Activated T-cell treated with anti-CD3 and anti-CD28 coated beads, Interleukin-2, amount 50 U/mL, for 4 hours (primary cell): ENCODE measurements around the gene IMMP2L. TPM values are rescaled to one million over a fixed set of nuclear protein-coding genes. Genes with fewer than 3 reads are reported as not detected.

Experiments
- ATAC-seq, 2 donors: fragments of 200-7000 bp; cut with Tn5 transposase; one replicate each; pipeline ENCODE4 v1.10.0; 2021
- DNase-seq: peaks from one replicate; pipeline ENCODE4 v3.0.0-alpha.2; 2020
- H3K27me3 Mint-ChIP-seq: one replicate; pipeline ENCODE4 v1.8.0; 2021; ENCODE audit warnings: low read depth, mixed read lengths
- H3K36me3 Mint-ChIP-seq: one replicate; pipeline ENCODE4 v1.8.0; 2022; ENCODE audit warnings: mixed read lengths; ENCODE audit not compliant: insufficient read depth
- H3K4me1 Mint-ChIP-seq: one replicate; pipeline ENCODE4 v1.8.0; 2021; ENCODE audit warnings: low read depth, mixed read lengths
- H3K4me3 Mint-ChIP-seq: one replicate; pipeline ENCODE4 v1.8.0; 2021; ENCODE audit warnings: mild to moderate bottlenecking, moderate library complexity, mixed read lengths
- H3K9me3 Mint-ChIP-seq: one replicate; pipeline ENCODE4 v1.8.0; 2021; ENCODE audit warnings: mixed read lengths
- total RNA-seq, 3 donors: library from RNA; stranded (reverse); gene quantifications; one replicate each; pipeline ENCODE4 v1.2.1, GENCODE V29; 2021

The IMMP2L gene
- total RNA-seq, 3 donors from 2014 or later: 18.7 to 22.9 (median 19.2) TPM

GRCh38 chr7:110875346-110875745, 686.9 kb downstream of the IMMP2L start:
- no peaks in the 10 kb centered on the region for H3K27me3 Mint-ChIP-seq
- no peak overlapping the region for H3K4me3 Mint-ChIP-seq
- H3K4me1 Mint-ChIP-seq: no peaks in the 10 kb centered on the region
- no peaks in the 10 kb centered on the region for H3K9me3 Mint-ChIP-seq
- ATAC-seq (no peak), DNase-seq (no peak)
- H3K36me3 Mint-ChIP-seq: no peaks in the 10 kb centered on the region

GRCh38 chr7:110871856-110872255, 690.4 kb downstream of the IMMP2L start:
- ATAC-seq (no peak), DNase-seq (no peak)
- H3K9me3 Mint-ChIP-seq: peaks cover 3% of the 10 kb centered on the region
- no peak overlapping the region for H3K4me3 Mint-ChIP-seq
- no peaks in the 10 kb centered on the region for H3K4me1 Mint-ChIP-seq
- no peaks in the 10 kb centered on the region for H3K27me3 Mint-ChIP-seq
- H3K36me3 Mint-ChIP-seq: peaks cover 2% of the 10 kb centered on the region

DNA sequence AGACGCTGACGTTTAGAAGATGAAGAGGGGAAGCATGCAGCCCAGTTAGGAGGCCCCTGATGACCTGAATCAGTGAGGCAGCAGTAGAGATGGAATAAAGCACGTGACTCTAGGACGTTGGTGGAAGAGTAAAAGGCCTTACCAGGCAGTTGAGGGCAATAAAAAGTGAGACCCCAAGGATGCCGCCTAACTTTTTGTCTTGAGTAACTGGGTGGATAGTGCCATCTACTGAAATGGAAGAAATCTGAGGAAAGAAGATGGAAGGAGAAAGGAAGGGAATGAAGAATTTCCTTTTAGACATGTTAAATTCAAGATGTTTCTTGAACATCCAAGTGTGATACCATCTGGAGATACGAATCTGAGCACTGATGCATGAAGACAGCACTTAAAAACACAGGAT, 691.4 kb downstream of the IMMP2L start:
- no peak for ATAC-seq
- Mint-ChIP-seq H3K4me3 (no peak overlapping the region), H3K36me3 (peaks cover 4% of the 10 kb centered on the region), H3K4me1 (no peaks in the 10 kb centered on the region), H3K27me3 (no peaks in the 10 kb centered on the region), H3K9me3 (peaks cover 7% of the 10 kb centered on the region)
- no peak for DNase-seq

DNA sequence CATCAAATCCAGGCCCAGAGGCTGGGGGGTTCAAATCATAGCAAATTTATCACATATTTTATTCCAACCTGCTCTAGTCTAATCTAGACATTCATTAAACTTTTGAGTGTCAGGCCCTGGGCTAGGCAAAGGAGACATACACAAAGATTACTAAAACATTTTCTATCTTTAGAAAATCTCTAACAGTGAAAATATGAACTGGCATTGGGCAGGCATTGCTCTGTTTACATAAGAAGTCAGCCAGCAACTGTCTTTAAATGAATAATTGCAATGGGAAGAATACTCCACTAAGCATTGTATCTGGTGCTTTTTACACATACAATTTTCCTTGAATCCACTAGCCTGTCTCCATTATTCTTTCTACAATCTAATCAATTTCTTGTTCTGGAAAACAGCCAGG, 693.8 kb downstream of the IMMP2L start:
- no peak for ATAC-seq
- no peaks in the 10 kb centered on the region for H3K27me3 Mint-ChIP-seq
- peaks cover 5% of the 10 kb centered on the region for H3K36me3 Mint-ChIP-seq
- H3K4me1 Mint-ChIP-seq: no peaks in the 10 kb centered on the region
- peaks cover 8% of the 10 kb centered on the region for H3K9me3 Mint-ChIP-seq
- H3K4me3 Mint-ChIP-seq: no peak overlapping the region
- no peak for DNase-seq

DNA sequence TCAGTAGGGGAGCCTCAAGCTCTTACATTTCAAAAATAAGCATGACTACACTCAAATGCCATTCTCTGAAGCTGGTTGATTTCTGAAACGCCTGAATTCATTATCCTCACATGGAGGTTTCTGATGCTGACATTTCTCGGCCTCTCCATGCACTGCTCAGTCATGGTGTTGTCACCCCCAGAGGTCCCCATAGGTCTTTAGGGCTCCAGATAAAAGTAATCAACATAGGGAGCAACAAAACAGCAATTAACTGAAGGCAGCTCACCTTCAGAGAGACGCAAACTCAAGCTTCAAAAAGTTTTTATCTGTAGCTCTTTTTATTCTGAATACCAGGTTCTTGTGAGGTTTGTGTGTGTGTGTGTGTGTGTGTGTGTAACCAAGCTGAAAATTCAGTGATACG, 694.5 kb downstream of the IMMP2L start:
- ATAC-seq: no peak
- no peaks in the 10 kb centered on the region for H3K4me1 Mint-ChIP-seq
- no peak overlapping the region for H3K4me3 Mint-ChIP-seq
- DNase-seq: no peak
- H3K36me3 Mint-ChIP-seq: peaks cover 5% of the 10 kb centered on the region
- H3K9me3 Mint-ChIP-seq: peaks cover 8% of the 10 kb centered on the region
- no peaks in the 10 kb centered on the region for H3K27me3 Mint-ChIP-seq

DNA sequence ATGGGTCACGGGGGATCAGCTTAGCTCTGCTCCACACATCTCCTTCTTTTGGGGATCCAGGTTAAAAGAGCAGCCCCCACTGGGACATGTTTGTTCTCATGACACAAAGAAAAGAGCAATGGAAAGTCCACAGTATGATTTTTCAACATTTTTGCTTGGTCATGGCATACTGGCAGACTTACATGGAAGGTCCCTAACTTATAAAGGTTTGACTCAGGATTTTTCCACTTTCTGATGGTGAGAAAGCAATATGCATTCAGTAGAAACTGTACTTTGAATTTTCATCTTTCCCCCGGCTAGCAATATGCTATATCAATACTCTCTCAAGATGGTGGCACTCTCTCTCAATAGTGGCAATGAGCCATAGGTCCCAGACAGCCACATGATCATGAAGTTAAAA, 699.0 kb downstream of the IMMP2L start:
- no peak overlapping the region for H3K4me3 Mint-ChIP-seq
- peaks cover 8% of the 10 kb centered on the region for H3K9me3 Mint-ChIP-seq
- no peaks in the 10 kb centered on the region for H3K27me3 Mint-ChIP-seq
- ATAC-seq: no peak
- DNase-seq: no peak
- peaks cover 5% of the 10 kb centered on the region for H3K36me3 Mint-ChIP-seq
- no peaks in the 10 kb centered on the region for H3K4me1 Mint-ChIP-seq

- Mint-ChIP-seq H3K4me3 (no peak overlapping the region), H3K27me3 (no peaks in the 10 kb centered on the region), H3K9me3 (peaks cover 3% of the 10 kb centered on the region), H3K36me3 (peaks cover 2% of the 10 kb centered on the region), H3K4me1 (no peaks in the 10 kb centered on the region)
- ATAC-seq (no peak), DNase-seq (no peak)
Measured at GRCh38 chr7:110861163-110861562, 701.1 kb downstream of the IMMP2L start.

DNA sequence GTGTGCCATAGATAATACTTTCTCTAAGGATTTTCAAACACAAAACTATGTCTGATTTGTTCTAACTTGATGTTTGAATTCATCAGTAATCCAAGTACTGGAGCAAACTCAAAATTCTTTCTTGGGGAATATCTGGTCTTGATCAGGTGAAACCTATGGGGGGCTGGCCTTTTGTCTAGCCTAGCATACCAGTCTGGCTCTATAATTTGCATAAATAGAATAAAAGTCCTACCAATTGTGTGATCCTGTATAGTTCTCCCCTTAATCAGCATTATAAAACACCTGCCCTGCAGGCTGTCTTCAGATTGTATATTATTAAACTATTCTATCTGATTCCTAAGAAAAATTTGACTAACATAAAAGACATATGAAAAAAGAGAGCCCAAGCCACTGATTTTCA, 705.2 kb downstream of the IMMP2L start:
- H3K36me3 Mint-ChIP-seq: no peaks in the 10 kb centered on the region
- no peak overlapping the region for H3K4me3 Mint-ChIP-seq
- ATAC-seq: no peak

DNA sequence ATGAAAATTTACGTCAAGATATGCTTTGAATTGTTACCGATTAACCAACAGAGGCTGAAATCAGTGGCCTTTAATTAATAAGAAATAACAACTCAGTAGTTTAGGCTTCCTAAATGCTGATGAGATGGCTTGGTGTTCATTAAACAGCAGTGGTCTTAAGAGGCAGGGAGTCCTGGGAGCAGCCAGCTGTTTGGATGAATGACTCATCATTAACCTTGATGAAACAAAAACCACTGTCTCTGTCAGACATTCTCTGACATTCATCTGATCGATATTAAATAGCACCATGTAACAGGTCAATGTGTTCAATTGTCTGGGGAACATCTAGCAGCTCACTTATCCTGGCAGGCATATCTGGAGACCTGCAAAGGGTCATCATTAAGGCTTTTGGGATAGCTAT, 705.6 kb downstream of the IMMP2L start:
- Mint-ChIP-seq H3K36me3 (no peaks in the 10 kb centered on the region), H3K4me1 (no peaks in the 10 kb centered on the region), H3K9me3 (no peaks in the 10 kb centered on the region), H3K4me3 (no peak overlapping the region), H3K27me3 (no peaks in the 10 kb centered on the region)
- no peak for ATAC-seq
- no peak for DNase-seq

More for the DNA sequence above, 705.2 kb downstream of the IMMP2L start:
- no peaks in the 10 kb centered on the region for H3K27me3 Mint-ChIP-seq
- H3K4me1 Mint-ChIP-seq: no peaks in the 10 kb centered on the region
- no peak for DNase-seq
- no peaks in the 10 kb centered on the region for H3K9me3 Mint-ChIP-seq

- no peaks in the 10 kb centered on the region for H3K27me3 Mint-ChIP-seq
Measured at GRCh38 chr7:110854651-110855050, 707.6 kb downstream of the IMMP2L start.

DNA sequence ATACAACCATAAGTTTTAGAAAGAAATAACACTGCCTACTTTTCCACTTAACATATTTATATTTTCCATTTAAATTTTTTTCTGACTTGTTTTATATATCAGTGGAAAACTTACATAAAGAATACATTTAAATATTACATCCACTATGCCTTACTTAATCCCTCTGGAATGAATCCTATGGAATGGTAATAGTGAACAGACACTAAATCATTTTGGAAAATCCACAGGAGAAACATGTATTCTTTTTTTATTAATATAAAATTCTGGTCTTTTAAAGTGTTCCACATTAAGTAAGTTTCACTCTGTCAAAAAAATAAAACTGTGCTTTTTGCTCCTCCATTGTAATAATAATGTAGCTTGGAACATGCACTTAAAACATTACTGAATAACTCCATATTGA, 708.1 kb downstream of the IMMP2L start:
- ATAC-seq (no peak), DNase-seq (no peak)
- no peaks in the 10 kb centered on the region for H3K36me3 Mint-ChIP-seq
- H3K27me3 Mint-ChIP-seq: no peaks in the 10 kb centered on the region
- no peak overlapping the region for H3K4me3 Mint-ChIP-seq
- H3K4me1 Mint-ChIP-seq: no peaks in the 10 kb centered on the region
- no peaks in the 10 kb centered on the region for H3K9me3 Mint-ChIP-seq

More at GRCh38 chr7:110854651-110855050, 707.6 kb downstream of the IMMP2L start:
- no peak overlapping the region for H3K4me3 Mint-ChIP-seq
- ATAC-seq (no peak), DNase-seq (no peak)
- H3K36me3 Mint-ChIP-seq: no peaks in the 10 kb centered on the region
- H3K4me1 Mint-ChIP-seq: no peaks in the 10 kb centered on the region
- no peaks in the 10 kb centered on the region for H3K9me3 Mint-ChIP-seq

DNA sequence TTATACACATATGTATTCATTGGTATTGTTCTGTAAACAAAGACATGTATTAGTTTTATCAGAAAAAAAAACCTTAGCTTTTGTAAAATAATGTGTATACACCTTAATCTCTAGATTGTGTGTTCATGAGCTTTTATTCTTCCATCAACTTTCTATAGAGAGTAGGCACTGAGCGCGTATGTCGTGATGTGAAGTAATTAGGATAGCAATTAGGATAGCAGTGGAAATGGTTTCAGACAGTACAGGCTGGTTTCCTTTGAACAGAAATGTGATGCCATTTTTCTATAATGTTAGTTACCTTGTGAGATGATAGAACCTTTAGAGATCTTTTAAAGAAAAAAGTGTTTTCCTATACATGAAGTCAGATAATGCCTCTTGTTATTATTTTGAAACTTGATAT, 709.0 kb downstream of the IMMP2L start:
- Mint-ChIP-seq H3K9me3 (peaks cover 7% of the 10 kb centered on the region), H3K4me3 (no peak overlapping the region), H3K36me3 (no peaks in the 10 kb centered on the region), H3K27me3 (no peaks in the 10 kb centered on the region), H3K4me1 (no peaks in the 10 kb centered on the region)
- ATAC-seq (no peak), DNase-seq (no peak)

- H3K4me1 Mint-ChIP-seq: no peaks in the 10 kb centered on the region
Measured at GRCh38 chr7:110852156-110852940, 709.9 kb downstream of the IMMP2L start.

DNA sequence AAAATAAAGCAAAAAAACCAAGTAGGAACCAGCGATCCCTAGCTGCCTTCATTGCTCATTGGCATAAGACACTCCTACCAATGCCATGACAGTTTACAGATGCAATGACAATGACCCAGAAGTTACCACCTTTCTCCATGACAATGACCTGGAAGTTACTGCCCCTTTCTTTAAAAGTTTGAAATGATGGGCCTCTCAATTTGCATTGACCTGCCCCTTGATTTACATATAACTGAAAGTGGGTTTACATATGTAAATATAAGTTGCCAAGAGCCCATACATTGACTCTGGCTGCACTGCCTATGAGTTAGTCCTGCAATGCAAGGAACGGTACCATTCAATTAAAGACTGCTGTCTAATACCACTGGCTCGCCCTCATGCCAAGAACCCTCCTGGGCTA, 712.1 kb downstream of the IMMP2L start:
- H3K4me1 Mint-ChIP-seq: no peaks in the 10 kb centered on the region
- H3K4me3 Mint-ChIP-seq: no peak overlapping the region
- peaks cover 7% of the 10 kb centered on the region for H3K9me3 Mint-ChIP-seq
- ATAC-seq: no peak
- no peaks in the 10 kb centered on the region for H3K27me3 Mint-ChIP-seq
- H3K36me3 Mint-ChIP-seq: no peaks in the 10 kb centered on the region
- DNase-seq: no peak

More at GRCh38 chr7:110852156-110852940, 709.9 kb downstream of the IMMP2L start:
- no peak for DNase-seq
- Mint-ChIP-seq H3K9me3 (peaks cover 7% of the 10 kb centered on the region), H3K36me3 (no peaks in the 10 kb centered on the region), H3K4me3 (no peak overlapping the region), H3K27me3 (no peaks in the 10 kb centered on the region)
- ATAC-seq: no peak

- Mint-ChIP-seq H3K36me3 (no peaks in the 10 kb centered on the region), H3K27me3 (no peaks in the 10 kb centered on the region), H3K9me3 (no peaks in the 10 kb centered on the region), H3K4me3 (no peak overlapping the region), H3K4me1 (no peaks in the 10 kb centered on the region)
- ATAC-seq (no peak), DNase-seq (no peak)
Measured at GRCh38 chr7:110842796-110843195, 719.5 kb downstream of the IMMP2L start.
